OCI-LY1 (cell line): Measurements from ENCODE around the gene GPR148.

Experiments
- EZH2 ChIP-seq: fragments of 200-600 bp; sonication (generic), shearing (Covaris generic); IDR thresholded peaks from 2 replicates; pipeline ENCODE4 v1.8.0; 2017; ENCODE audit warnings: borderline replicate concordance, mixed run types, mild to moderate bottlenecking, antibody characterized with exemption, low read length, moderate library complexity, mixed read lengths
- TF ChIP-seq, protein P1 (sequence below): fragments of 200-600 bp; sonication (generic), shearing (Covaris generic); IDR thresholded peaks from 2 replicates; pipeline ENCODE4 v1.5.1; 2017; ENCODE audit warnings: mild to moderate bottlenecking, antibody characterized with exemption, low read length, moderate library complexity, mixed read lengths

DNA sequence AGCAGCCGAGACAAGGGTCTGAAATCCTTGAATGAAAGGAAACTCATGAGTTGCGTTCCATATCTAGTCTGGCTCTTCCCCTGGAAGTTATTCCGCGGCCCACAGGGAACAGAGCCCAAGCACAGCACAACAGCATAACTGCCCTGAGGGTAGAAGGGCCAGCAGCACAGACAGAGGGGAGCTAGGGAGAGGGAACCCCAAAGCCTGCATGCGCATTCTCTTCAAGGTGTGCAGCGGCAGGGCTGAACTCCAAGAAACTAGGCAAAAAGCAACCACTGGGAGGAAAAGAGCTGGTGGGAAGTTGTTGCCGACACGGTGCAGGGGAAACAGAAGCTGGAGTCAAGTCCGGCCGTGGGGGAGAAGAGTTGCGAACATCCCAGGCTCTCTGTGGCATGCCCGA, 11.8 kb downstream of the GPR148 start:
- TF ChIP-seq, protein P1, sequence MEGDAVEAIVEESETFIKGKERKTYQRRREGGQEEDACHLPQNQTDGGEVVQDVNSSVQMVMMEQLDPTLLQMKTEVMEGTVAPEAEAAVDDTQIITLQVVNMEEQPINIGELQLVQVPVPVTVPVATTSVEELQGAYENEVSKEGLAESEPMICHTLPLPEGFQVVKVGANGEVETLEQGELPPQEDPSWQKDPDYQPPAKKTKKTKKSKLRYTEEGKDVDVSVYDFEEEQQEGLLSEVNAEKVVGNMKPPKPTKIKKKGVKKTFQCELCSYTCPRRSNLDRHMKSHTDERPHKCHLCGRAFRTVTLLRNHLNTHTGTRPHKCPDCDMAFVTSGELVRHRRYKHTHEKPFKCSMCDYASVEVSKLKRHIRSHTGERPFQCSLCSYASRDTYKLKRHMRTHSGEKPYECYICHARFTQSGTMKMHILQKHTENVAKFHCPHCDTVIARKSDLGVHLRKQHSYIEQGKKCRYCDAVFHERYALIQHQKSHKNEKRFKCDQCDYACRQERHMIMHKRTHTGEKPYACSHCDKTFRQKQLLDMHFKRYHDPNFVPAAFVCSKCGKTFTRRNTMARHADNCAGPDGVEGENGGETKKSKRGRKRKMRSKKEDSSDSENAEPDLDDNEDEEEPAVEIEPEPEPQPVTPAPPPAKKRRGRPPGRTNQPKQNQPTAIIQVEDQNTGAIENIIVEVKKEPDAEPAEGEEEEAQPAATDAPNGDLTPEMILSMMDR, result no peak
- TF ChIP-seq EZH2, result no peak
